ENCODE measurements around the gene PLEKHG4B. TPM values are rescaled to one million over a fixed set of nuclear protein-coding genes. Genes with fewer than 3 reads are reported as not detected.

Gene PLEKHG4B
- total and polyA plus RNA-seq, 3 experiments from 2014 or later = not detected

DNA sequence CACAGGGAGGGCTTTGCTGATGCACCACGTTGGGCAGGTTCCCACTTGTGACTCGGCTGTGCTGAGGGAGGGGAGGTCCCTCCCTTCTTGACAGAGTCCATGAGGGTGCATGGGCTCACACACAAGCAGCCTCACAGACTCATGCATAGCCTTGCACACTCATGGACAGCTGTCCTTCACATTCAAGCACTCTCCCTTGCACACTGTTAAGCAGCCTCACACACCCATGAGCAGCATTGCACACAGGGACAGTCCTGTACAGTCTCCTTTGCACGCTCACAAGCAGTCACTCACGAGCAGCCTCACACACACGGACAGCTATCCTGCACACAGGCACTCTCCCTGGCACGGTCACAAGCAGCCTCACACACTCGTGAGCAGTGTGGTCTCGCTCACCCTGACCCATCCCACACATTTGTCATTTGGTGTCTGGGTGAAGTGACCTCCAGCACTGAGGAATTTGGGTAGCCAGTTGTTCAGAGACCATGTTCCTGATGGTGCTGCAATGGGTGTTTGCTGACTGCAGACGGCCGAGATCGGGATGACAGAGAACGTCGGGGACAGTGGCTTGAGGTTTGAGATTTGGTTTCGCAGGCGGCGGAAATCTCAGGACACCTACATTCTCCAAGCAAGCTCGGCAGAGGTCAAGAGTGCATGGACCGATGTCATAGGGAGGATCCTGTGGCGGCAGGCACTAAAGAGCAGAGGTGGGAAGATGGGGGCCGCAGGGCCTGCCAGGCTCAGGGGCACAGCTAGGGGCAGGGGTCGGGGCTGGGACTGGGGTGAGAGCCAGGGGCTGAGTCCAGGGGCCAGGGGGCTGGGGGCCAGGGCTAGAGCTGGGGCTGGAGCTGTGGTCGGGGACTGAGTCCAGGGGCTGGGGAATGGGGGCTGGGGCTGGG lies 81.7 kb downstream of the PLEKHG4B start:
- Histone ChIP-seq H3K27ac (ENCODE audit: low read depth, low read length) (no peak overlapping the region), H3K27me3 (ENCODE audit: insufficient read depth, low read length, poor library complexity, severe bottlenecking) (no peaks in the 10 kb centered on the region), H3K4me1 (ENCODE audit: insufficient read depth, low read length) (no peaks in the 10 kb centered on the region), H3K4me3 (ENCODE audit: low read length) (no peak overlapping the region), H3K36me3 (ENCODE audit: insufficient read depth, low read length) (no peaks in the 10 kb centered on the region), H3K9me3 (ENCODE audit: low read length) (no peaks in the 10 kb centered on the region)
- Mint-ChIP-seq H3K27ac (no peak overlapping the region), H3K9me3 (no peaks in the 10 kb centered on the region), H3K36me3 (no peaks in the 10 kb centered on the region), H3K4me1 (no peaks in the 10 kb centered on the region), H3K4me3 (no peak overlapping the region), H3K27me3 (peaks cover 2 to 16% of the 10 kb centered on the region in 2 donors)
- POLR2A ChIA-PET = no interaction called here
- CTCF ChIA-PET = no interaction called here
- DNase-seq = no peak

DNA sequence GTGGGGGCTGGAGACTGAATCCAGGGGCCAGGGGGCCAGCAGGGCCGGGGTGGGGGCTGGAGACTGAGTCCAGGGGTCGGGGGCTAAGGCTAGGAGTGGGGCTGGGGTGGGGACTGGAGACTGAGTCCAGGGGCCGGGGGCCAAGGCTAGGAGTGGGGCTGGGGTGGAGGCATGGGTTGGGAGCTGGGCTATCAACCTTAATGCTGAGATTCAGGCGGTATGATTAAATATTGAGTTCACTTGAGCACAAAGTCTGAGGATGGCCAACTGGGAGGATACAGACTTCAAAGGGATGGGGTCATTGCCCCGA lies 82.3 kb downstream of the PLEKHG4B start:
- Mint-ChIP-seq H3K27me3 (peaks cover 2 to 16% of the 10 kb centered on the region in 2 donors), H3K9me3 (no peaks in the 10 kb centered on the region), H3K36me3 (no peaks in the 10 kb centered on the region), H3K4me3 (no peak overlapping the region), H3K4me1 (no peaks in the 10 kb centered on the region), H3K27ac (no peak overlapping the region)
- H3K9me3 ChIP-seq (ENCODE audit: low read length) = no peaks in the 10 kb centered on the region
- no peaks in the 10 kb centered on the region for H3K4me1 ChIP-seq (ENCODE audit: insufficient read depth, low read length)
- no peak overlapping the region for H3K27ac ChIP-seq (ENCODE audit: low read depth, low read length)
- ChIA-PET CTCF (no interaction called here), POLR2A (no interaction called here)
- H3K27me3 ChIP-seq (ENCODE audit: insufficient read depth, low read length, poor library complexity, severe bottlenecking) = no peaks in the 10 kb centered on the region
- no peaks in the 10 kb centered on the region for H3K36me3 ChIP-seq (ENCODE audit: insufficient read depth, low read length)
- no peak for DNase-seq
- H3K4me3 ChIP-seq (ENCODE audit: low read length) = no peak overlapping the region

DNA sequence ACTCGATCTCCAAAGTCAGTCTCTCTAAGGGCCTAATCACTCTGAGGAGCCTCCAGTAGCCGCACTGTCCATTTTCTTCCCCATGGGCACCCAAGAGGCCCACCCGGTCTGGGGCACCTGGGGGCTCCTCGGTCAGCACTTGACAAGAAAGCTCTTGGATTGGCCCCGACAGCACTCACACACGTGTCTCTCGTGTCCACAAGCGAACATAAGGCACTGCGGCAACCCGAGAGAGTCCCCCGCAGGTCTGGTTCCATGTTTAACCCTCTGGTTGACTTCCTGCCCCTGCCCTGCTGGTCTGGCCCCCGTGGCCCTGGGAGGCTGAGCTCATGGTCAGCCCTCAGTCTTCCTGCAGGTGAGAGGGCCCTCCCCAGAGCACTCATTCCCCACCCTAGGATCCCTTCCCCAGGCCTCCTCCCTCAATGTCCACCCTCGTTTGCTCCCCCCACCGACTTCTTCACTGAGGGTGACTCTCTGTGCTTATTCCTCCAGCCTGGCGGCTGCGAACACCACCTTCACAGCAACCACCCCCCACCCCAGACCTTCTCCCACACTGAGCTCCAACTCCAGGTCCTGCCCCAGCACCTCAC lies 83.0 kb downstream of the PLEKHG4B start:
- H3K27me3 Mint-ChIP-seq = peaks cover 2 to 20% of the 10 kb centered on the region in 2 donors
- H3K36me3 Mint-ChIP-seq = no peaks in the 10 kb centered on the region
- CTCF ChIA-PET = no interaction called here
- H3K27ac Mint-ChIP-seq = no peak overlapping the region
- peaks cover under 1% of the 10 kb centered on the region for H3K27me3 ChIP-seq (ENCODE audit: insufficient read depth, low read length, poor library complexity, severe bottlenecking)
- no peak overlapping the region for H3K4me3 ChIP-seq (ENCODE audit: low read length)
- H3K4me1 Mint-ChIP-seq = no peaks in the 10 kb centered on the region
- POLR2A ChIA-PET = no interaction called here
- H3K36me3 ChIP-seq (ENCODE audit: insufficient read depth, low read length) = no peaks in the 10 kb centered on the region
- no peaks in the 10 kb centered on the region for H3K9me3 ChIP-seq (ENCODE audit: low read length)
- no peak overlapping the region for H3K27ac ChIP-seq (ENCODE audit: low read depth, low read length)
- H3K4me3 Mint-ChIP-seq = no peak overlapping the region
- H3K9me3 Mint-ChIP-seq = no peaks in the 10 kb centered on the region
- no peaks in the 10 kb centered on the region for H3K4me1 ChIP-seq (ENCODE audit: insufficient read depth, low read length)
- no peak for DNase-seq

DNA sequence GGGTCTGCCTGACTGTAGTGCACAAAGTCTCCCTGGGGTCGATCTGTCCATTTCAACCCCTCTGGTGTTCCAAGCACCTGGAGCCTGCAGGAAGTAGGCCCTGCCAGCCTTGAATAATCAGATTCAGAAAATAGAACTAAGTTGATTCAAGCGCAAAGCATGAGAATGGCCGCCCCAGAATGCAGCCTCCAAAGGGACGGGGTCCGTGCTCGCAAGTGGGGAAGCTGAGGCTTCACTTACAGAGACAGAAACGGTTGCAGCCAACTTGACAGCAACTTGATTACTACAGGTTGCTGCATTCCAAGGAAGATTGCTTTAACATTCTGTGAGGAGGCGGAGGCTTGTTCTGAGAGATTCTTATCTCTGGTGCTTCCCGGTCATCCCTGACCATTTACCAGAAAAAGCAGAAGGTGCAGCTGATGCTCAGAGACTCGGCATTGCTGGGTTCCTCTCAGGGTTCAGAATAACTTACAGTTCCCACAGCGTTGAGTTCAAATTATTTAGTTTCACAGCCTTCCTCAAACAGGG lies 84.4 kb downstream of the PLEKHG4B start:
- H3K9me3 Mint-ChIP-seq = no peaks in the 10 kb centered on the region
- POLR2A ChIA-PET = no interaction called here
- H3K4me3 Mint-ChIP-seq = no peak overlapping the region
- no peaks in the 10 kb centered on the region for H3K9me3 ChIP-seq (ENCODE audit: low read length)
- no peaks in the 10 kb centered on the region for H3K4me1 ChIP-seq (ENCODE audit: insufficient read depth, low read length)
- H3K4me3 ChIP-seq (ENCODE audit: low read length) = no peak overlapping the region
- CTCF ChIA-PET = no interaction called here
- H3K27ac ChIP-seq (ENCODE audit: low read depth, low read length) = no peak overlapping the region
- no peaks in the 10 kb centered on the region for H3K4me1 Mint-ChIP-seq
- no peak overlapping the region for H3K27ac Mint-ChIP-seq
- H3K27me3 Mint-ChIP-seq = peaks cover 2 to 23% of the 10 kb centered on the region in 2 donors
- DNase-seq = no peak
- H3K36me3 ChIP-seq (ENCODE audit: insufficient read depth, low read length) = no peaks in the 10 kb centered on the region
- peaks cover 4% of the 10 kb centered on the region for H3K27me3 ChIP-seq (ENCODE audit: insufficient read depth, low read length, poor library complexity, severe bottlenecking)
- H3K36me3 Mint-ChIP-seq = no peaks in the 10 kb centered on the region

DNA sequence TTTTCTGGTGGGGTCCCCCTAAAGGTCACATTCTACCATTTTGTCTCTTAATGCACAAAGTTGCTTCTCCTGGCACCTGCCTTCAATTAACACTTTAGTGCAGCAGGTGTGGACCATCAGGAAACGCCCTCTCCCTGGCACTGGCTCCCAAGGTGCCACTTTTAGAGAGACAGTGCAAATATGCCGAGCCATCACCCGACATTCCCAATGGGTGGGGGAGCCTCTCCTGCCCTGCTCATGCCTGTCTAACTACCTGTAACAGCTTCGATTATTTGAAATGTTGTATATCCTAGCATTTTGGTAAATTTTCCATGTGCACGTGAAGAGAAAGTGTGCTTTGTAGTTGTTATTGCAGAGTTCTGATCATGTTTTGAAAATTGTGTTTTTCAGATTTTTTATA lies 86.1 kb downstream of the PLEKHG4B start:
- Histone ChIP-seq H3K27me3 (ENCODE audit: insufficient read depth, low read length, poor library complexity, severe bottlenecking) (peaks cover 4% of the 10 kb centered on the region), H3K9me3 (ENCODE audit: low read length) (no peaks in the 10 kb centered on the region), H3K4me3 (ENCODE audit: low read length) (no peak overlapping the region), H3K27ac (ENCODE audit: low read depth, low read length) (no peak overlapping the region), H3K4me1 (ENCODE audit: insufficient read depth, low read length) (no peaks in the 10 kb centered on the region), H3K36me3 (ENCODE audit: insufficient read depth, low read length) (no peaks in the 10 kb centered on the region)
- Mint-ChIP-seq H3K4me3 (no peak overlapping the region), H3K27ac (no peak overlapping the region), H3K9me3 (no peaks in the 10 kb centered on the region), H3K36me3 (no peaks in the 10 kb centered on the region), H3K4me1 (no peaks in the 10 kb centered on the region), H3K27me3 (peaks cover 2 to 23% of the 10 kb centered on the region in 2 donors)
- CTCF ChIA-PET = no interaction called here
- no peak for DNase-seq
- POLR2A ChIA-PET = no interaction called here

DNA sequence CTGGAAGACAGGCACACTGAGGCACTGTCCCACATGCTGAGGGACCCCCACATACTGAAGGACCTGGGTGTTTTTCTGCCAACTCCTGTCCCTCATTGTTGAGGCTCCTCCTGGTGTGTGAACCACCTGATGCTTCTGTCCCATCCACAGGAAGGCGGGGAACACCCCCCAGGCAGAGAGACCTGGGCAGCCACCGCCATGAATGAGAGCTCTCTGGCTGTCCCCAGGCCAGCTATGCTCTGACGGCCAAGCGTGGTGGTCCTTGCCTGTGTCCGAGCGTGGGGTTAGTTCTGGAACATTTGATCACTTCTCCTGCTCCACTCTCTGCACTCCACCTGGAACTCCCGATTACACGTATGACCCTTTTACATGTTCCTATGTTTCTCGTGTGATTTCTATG lies 87.4 kb downstream of the PLEKHG4B start:
- Histone ChIP-seq H3K27ac (ENCODE audit: low read depth, low read length) (no peak overlapping the region), H3K27me3 (ENCODE audit: insufficient read depth, low read length, poor library complexity, severe bottlenecking) (peaks cover 4% of the 10 kb centered on the region), H3K36me3 (ENCODE audit: insufficient read depth, low read length) (no peaks in the 10 kb centered on the region), H3K4me1 (ENCODE audit: insufficient read depth, low read length) (no peaks in the 10 kb centered on the region), H3K4me3 (ENCODE audit: low read length) (no peak overlapping the region), H3K9me3 (ENCODE audit: low read length) (no peaks in the 10 kb centered on the region)
- no peaks in the 10 kb centered on the region for H3K36me3 Mint-ChIP-seq
- ChIA-PET POLR2A (no interaction called here), CTCF (no interaction called here)
- H3K27me3 Mint-ChIP-seq = peaks cover 2 to 14% of the 10 kb centered on the region in 2 donors
- H3K9me3 Mint-ChIP-seq = no peaks in the 10 kb centered on the region
- no peak overlapping the region for H3K27ac Mint-ChIP-seq
- no peaks in the 10 kb centered on the region for H3K4me1 Mint-ChIP-seq
- peak in 1 of 5 donors; percentile 36 for DNase-seq
- no peak overlapping the region for H3K4me3 Mint-ChIP-seq

DNA sequence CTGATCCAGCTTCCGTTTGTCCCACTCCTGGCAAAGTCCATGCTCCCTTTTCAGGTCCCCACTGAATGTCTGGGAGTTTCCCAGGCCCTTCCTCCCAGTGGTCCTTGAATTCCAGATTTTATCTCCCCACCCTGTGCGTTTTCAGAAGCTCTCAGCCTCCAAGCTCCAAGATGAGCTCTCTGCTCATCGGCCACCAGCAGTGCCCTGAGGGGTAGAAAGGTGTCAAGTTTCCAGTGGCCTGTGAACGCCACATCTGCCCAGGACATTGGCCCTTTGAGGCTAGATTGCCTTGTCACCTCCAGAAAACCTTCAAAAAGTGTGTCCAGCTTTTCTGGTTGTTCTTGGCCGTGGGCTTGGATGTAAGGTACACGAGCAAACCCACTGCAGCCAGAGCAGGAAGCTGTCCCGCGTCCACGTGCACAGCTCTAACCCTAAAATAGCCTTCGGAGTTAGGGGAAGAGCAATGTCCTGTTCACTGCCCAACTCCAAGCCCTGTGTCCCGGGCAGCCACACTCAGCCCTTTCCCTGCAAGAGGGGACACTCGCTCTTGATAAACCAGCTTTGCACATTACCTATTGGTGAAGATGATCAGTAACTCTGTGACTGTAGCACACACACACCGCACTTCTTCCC lies 88.4 kb downstream of the PLEKHG4B start:
- no peaks in the 10 kb centered on the region for H3K36me3 Mint-ChIP-seq
- ChIA-PET CTCF (interaction anchor here (1.0 kb wide), 1 partner anchor 8 kb away, joined by 6 read pairs; no protein-coding TSS in a partner anchor), POLR2A (no interaction called here)
- no peak overlapping the region for H3K27ac ChIP-seq (ENCODE audit: low read depth, low read length)
- no peak for DNase-seq
- H3K27ac Mint-ChIP-seq = no peak overlapping the region
- no peaks in the 10 kb centered on the region for H3K9me3 Mint-ChIP-seq
- peaks cover 2 to 12% of the 10 kb centered on the region in 2 donors for H3K27me3 Mint-ChIP-seq
- H3K4me3 ChIP-seq (ENCODE audit: low read length) = no peak overlapping the region
- peaks cover 4% of the 10 kb centered on the region for H3K27me3 ChIP-seq (ENCODE audit: insufficient read depth, low read length, poor library complexity, severe bottlenecking)
- no peak overlapping the region for H3K4me3 Mint-ChIP-seq
- no peaks in the 10 kb centered on the region for H3K4me1 Mint-ChIP-seq
- no peaks in the 10 kb centered on the region for H3K36me3 ChIP-seq (ENCODE audit: insufficient read depth, low read length)
- H3K4me1 ChIP-seq (ENCODE audit: insufficient read depth, low read length) = no peaks in the 10 kb centered on the region
- no peaks in the 10 kb centered on the region for H3K9me3 ChIP-seq (ENCODE audit: low read length)

DNA sequence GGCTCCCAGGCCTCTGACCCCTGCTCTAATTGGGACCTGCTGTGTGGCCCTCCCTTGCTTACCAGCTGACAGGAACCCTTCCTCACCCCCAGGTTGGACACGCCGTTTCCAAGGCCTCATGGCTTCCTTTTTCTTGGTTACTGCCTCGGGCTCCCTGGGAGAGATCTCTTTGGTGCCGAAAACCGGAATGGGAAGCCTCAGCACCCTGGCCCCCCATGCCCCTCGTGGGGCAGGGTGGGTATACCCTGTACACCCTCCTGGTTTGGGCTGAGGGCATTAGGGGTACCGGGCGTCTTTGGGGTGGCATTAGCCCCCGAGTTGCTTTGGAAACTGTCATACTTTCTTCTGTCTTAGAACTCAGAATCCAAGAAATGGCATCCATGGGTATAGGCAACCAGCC lies 89.2 kb downstream of the PLEKHG4B start:
- Mint-ChIP-seq H3K4me1 (no peaks in the 10 kb centered on the region), H3K9me3 (no peaks in the 10 kb centered on the region), H3K27me3 (peaks cover 2 to 12% of the 10 kb centered on the region in 2 donors), H3K4me3 (no peak overlapping the region), H3K36me3 (no peaks in the 10 kb centered on the region), H3K27ac (no peak overlapping the region)
- Histone ChIP-seq H3K36me3 (ENCODE audit: insufficient read depth, low read length) (no peaks in the 10 kb centered on the region), H3K4me1 (ENCODE audit: insufficient read depth, low read length) (no peaks in the 10 kb centered on the region), H3K4me3 (ENCODE audit: low read length) (no peak overlapping the region), H3K9me3 (ENCODE audit: low read length) (no peaks in the 10 kb centered on the region), H3K27ac (ENCODE audit: low read depth, low read length) (no peak overlapping the region), H3K27me3 (ENCODE audit: insufficient read depth, low read length, poor library complexity, severe bottlenecking) (peaks cover 4% of the 10 kb centered on the region)
- POLR2A ChIA-PET = no interaction called here
- DNase-seq = peak in 1 of 5 donors; percentile 29
- CTCF ChIA-PET = interaction anchor here (1.0 kb wide), 1 partner anchor 7 kb away, joined by 6 read pairs; no protein-coding TSS in a partner anchor

Measured in CD8-positive, alpha-beta memory T cell (primary cell).